22Rv1 (cell line): ENCODE results near the gene FAAP20.

ENCODE experiments used
- H3K27ac ChIP-seq: fragments of 450-650 bp; 2 replicates; pipeline ENCODE4 v1.5.1; 2017
- CTCF ChIP-seq: fragments of 450-650 bp; IDR thresholded peaks from 2 replicates; pipeline ENCODE4 v1.5.1; 2017; ENCODE audit warnings: mild to moderate bottlenecking
- ZFX ChIP-seq: fragments of 450-650 bp; IDR thresholded peaks from 2 replicates; pipeline ENCODE4 v1.6.1; 2017; ENCODE audit warnings: antibody characterized with exemption, borderline replicate concordance

FAAP20 gene

GRCh38 chr1:2213576-2214505 is 19.3 kb upstream of the FAAP20 start:
- TF ChIP-seq ZFX: no peak
- no peak for TF ChIP-seq CTCF
- no peak overlapping the region for H3K27ac ChIP-seq

- peak overlapping the region; percentile 54 for H3K27ac ChIP-seq
- TF ChIP-seq CTCF (peak; percentile 38), ZFX (no peak)
These were observed 18.2 kb upstream of the FAAP20 start for GRCh38 chr1:2212532-2213491.

DNA sequence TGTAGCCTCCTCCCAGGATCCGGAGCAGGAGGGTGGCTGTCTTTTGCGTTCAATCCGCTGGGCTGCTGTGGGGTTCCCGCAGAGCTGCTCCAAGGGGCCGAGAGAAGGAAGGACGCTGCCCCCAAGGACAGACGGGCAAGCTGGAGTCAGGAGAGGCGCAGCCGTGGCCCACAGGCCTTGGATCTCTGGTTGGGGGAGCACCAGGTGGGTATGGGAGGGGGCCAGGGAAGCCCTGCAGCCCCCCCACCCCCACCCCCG is 17.6 kb upstream of the FAAP20 start:
- H3K27ac ChIP-seq: peak overlapping the region; percentile 54

DNA sequence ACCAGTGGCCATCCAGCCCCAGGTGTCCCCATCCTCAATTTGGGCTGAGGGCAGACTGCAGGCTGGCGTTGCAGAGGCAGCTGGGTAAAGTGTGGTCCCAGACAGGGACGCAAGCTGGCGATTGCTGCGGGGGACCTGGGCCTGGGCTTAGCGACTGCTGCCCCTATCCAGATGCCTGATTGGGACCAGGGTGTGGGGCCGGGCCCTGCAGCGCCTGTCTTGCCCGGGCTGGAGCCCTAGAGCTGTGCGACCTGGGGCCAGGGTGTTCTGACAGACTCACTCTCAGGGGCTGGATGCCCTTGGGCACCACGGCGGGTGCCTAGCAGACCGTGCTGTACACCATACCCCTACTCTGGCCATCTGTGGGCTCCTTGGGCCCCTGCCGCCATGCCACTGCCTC is 16.2 kb upstream of the FAAP20 start:
- no peak for TF ChIP-seq CTCF
- no peak for TF ChIP-seq ZFX
- H3K27ac ChIP-seq: no peak overlapping the region

More for the DNA sequence above, 17.6 kb upstream of the FAAP20 start:
- TF ChIP-seq ZFX (no peak), CTCF (no peak)

DNA sequence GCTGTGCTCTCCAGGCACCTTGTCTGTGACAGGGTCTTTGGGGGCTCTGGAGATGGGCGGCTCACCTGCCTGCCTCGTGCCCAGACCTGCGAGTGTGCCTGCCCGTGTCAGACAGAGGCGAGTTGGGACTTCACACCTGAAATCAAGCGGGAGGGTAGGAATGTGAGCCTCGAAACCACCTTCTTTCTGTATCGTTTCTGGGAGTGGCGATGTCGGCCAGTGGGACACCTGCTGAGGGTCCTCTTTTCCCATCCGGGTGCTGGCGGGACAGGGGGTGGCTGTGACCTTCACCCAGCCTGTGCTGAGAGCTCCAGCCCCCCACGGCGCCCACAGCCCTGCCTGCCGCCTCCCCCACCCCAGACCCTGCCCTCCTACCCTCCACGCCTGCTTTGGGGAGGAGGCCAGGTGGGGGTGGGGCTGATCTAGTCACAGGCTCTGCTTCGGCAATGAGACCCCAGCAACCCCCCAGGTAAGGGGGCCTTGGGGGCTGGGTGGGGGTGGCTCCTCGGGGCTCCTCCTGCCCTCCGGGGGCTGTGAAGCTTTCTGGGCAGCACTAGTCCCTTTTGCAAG is 15.6 kb upstream of the FAAP20 start:
- no peak overlapping the region for H3K27ac ChIP-seq
- TF ChIP-seq ZFX: no peak
- no peak for TF ChIP-seq CTCF

- TF ChIP-seq CTCF (no peak), ZFX (no peak)
- peak overlapping the region; percentile 61; the same call in 1 of the 2 replicates for H3K27ac ChIP-seq
These were observed 15.0 kb upstream of the FAAP20 start for GRCh38 chr1:2209400-2210083.
